Activated T-helper 2 cell treated with anti-CD3 and anti-CD28 coated beads, Interferon-gamma antibody, Interleukin-2, Interleukin-4, amounts not matched to agents 10 μg/mL and 5 μg/mL and 100 μg/mL, durations not matched to agents 14 hours and 24 hours and 36 hours (primary cell): ENCODE results near the gene RNU5D-1. TPM values are rescaled to one million over a fixed set of nuclear protein-coding genes. Genes with fewer than 3 reads are reported as not detected.
"Not testable (repeated sequence)": the region's sequence is repeated elsewhere in the genome, so short reads cannot be mapped to it uniquely, and the experiment has no call there.

Experiments used
- DNase-seq: peaks from one replicate; pipeline ENCODE4 v3.0.0; 2021; ENCODE audit warnings: low spot score
- H3K27ac Mint-ChIP-seq: one replicate; pipeline ENCODE4 v1.8.0; 2021; ENCODE audit warnings: mixed read lengths
- H3K27me3 Mint-ChIP-seq: one replicate; pipeline ENCODE4 v1.8.0; 2021; ENCODE audit warnings: low read depth, mixed read lengths
- H3K36me3 Mint-ChIP-seq: one replicate; pipeline ENCODE4 v1.8.0; 2021; ENCODE audit warnings: low read depth, mixed read lengths
- H3K4me1 Mint-ChIP-seq: one replicate; pipeline ENCODE4 v1.8.0; 2021; ENCODE audit warnings: low read depth, mixed read lengths
- H3K4me3 Mint-ChIP-seq: one replicate; pipeline ENCODE4 v1.8.0; 2021; ENCODE audit warnings: low read depth, mild to moderate bottlenecking, moderate library complexity, mixed read lengths
- H3K9me3 Mint-ChIP-seq: one replicate; pipeline ENCODE4 v1.8.0; 2021; ENCODE audit warnings: mixed read lengths
- intact Hi-C: fragments of 100-400 bp; cut with micrococcal nuclease; formaldehyde crosslinking; loops from one replicate; pipeline ENCODE4 v1.15.1; 2023
- total RNA-seq: library from RNA; stranded (reverse); gene quantifications from 2 replicates; pipeline ENCODE4 v1.2.3, GENCODE V29; 2022

Gene RNU5D-1
- total RNA-seq, 1 donor from 2014 or later: not detected

- no peak for DNase-seq
- Mint-ChIP-seq H3K27me3 (no peaks in the 10 kb centered on the region), H3K36me3 (peaks cover 86% of the 10 kb centered on the region), H3K27ac (peak overlapping the region; percentile 38), H3K9me3 (no peaks in the 10 kb centered on the region), H3K4me1 (peaks cover 2% of the 10 kb centered on the region), H3K4me3 (no peak overlapping the region)
- intact Hi-C loops: no loop called here
Measured at GRCh38 chr1:44757420-44757819, 26.4 kb upstream of the RNU5D-1 start.

GRCh38 chr1:44747878-44748277 is 16.9 kb upstream of the RNU5D-1 start:
- no peaks in the 10 kb centered on the region for H3K9me3 Mint-ChIP-seq
- peaks cover 64% of the 10 kb centered on the region for H3K36me3 Mint-ChIP-seq
- H3K27ac Mint-ChIP-seq: no peak overlapping the region
- no peak overlapping the region for H3K4me3 Mint-ChIP-seq
- intact Hi-C loops: no loop called here
- DNase-seq: no peak
- peaks cover 25% of the 10 kb centered on the region for H3K4me1 Mint-ChIP-seq
- H3K27me3 Mint-ChIP-seq: no peaks in the 10 kb centered on the region

GRCh38 chr1:44743211-44743610 is 12.2 kb upstream of the RNU5D-1 start:
- peak overlapping the region; percentile 88 for H3K27ac Mint-ChIP-seq
- peaks cover 39% of the 10 kb centered on the region for H3K4me1 Mint-ChIP-seq

GRCh38 chr1:44740179-44740617 is 9.2 kb upstream of the RNU5D-1 start:
- intact Hi-C loops: no loop called here
- no peaks in the 10 kb centered on the region for H3K9me3 Mint-ChIP-seq
- peak overlapping the region; percentile 90 for H3K4me3 Mint-ChIP-seq
- peaks cover 38% of the 10 kb centered on the region for H3K36me3 Mint-ChIP-seq
- no peaks in the 10 kb centered on the region for H3K27me3 Mint-ChIP-seq
- H3K4me1 Mint-ChIP-seq: peaks cover 30% of the 10 kb centered on the region
- no peak for DNase-seq
- H3K27ac Mint-ChIP-seq: peak overlapping the region; percentile 86

More at GRCh38 chr1:44743211-44743610, 12.2 kb upstream of the RNU5D-1 start:
- H3K9me3 Mint-ChIP-seq: no peaks in the 10 kb centered on the region
- peak overlapping the region; percentile 54 for H3K4me3 Mint-ChIP-seq
- H3K36me3 Mint-ChIP-seq: peaks cover 61% of the 10 kb centered on the region
- intact Hi-C loops: no loop called here
- no peak for DNase-seq
- no peaks in the 10 kb centered on the region for H3K27me3 Mint-ChIP-seq

GRCh38 chr1:44739307-44740178 is 8.6 kb upstream of the RNU5D-1 start, which contains the start of gene KIF2C:
TSS of gene KIF2C (plus strand) at chr1:44739837. CDS start at chr1:44739933, 96 bp downstream.
- intact Hi-C loops: loop anchor here (1.0 to 2.0 kb wide), 3 partner anchors 8 to 70 kb away; partner anchors contain the start of genes RNU5D-1 and RPS8
- peak within 1 kb of the TSS; percentile 90 for H3K4me3 Mint-ChIP-seq
- H3K9me3 Mint-ChIP-seq: no peaks in the 10 kb centered on the region
- H3K36me3 Mint-ChIP-seq: peaks cover 35% of the 10 kb centered on the region
- H3K27ac Mint-ChIP-seq: peak within 1 kb of the TSS; percentile 86
- peak; percentile 96 for DNase-seq
- H3K4me1 Mint-ChIP-seq: peaks cover 28% of the 10 kb centered on the region
- H3K27me3 Mint-ChIP-seq: no peaks in the 10 kb centered on the region

- Mint-ChIP-seq H3K27ac (peak overlapping the region; percentile 86), H3K36me3 (peaks cover 28% of the 10 kb centered on the region), H3K4me3 (peak overlapping the region; percentile 90), H3K4me1 (peaks cover 23% of the 10 kb centered on the region)
- H3K9me3 Mint-ChIP-seq, H3K27me3 Mint-ChIP-seq, DNase-seq: not testable (repeated sequence)
- intact Hi-C loops: loop anchor here (1.0 to 2.0 kb wide), 3 partner anchors 8 to 70 kb away; partner anchors contain the start of genes RNU5D-1 and RPS8
Measured at GRCh38 chr1:44738953-44739306, 8.0 kb upstream of the RNU5D-1 start.

- no peak for DNase-seq
- no peaks in the 10 kb centered on the region for H3K9me3 Mint-ChIP-seq
- peaks cover 18% of the 10 kb centered on the region for H3K4me1 Mint-ChIP-seq
- no peak overlapping the region for H3K4me3 Mint-ChIP-seq
- no peaks in the 10 kb centered on the region for H3K27me3 Mint-ChIP-seq
- peaks cover 9% of the 10 kb centered on the region for H3K36me3 Mint-ChIP-seq
- H3K27ac Mint-ChIP-seq: no peak overlapping the region
- intact Hi-C loops: no loop called here
Measured at GRCh38 chr1:44735992-44736391, 5.0 kb upstream of the RNU5D-1 start.

- H3K36me3 Mint-ChIP-seq: no peaks in the 10 kb centered on the region
- no peaks in the 10 kb centered on the region for H3K27me3 Mint-ChIP-seq
- H3K4me3 Mint-ChIP-seq: no peak overlapping the region
- no peak for DNase-seq
- peaks cover 18% of the 10 kb centered on the region for H3K4me1 Mint-ChIP-seq
- no peaks in the 10 kb centered on the region for H3K9me3 Mint-ChIP-seq
- no peak overlapping the region for H3K27ac Mint-ChIP-seq
- intact Hi-C loops: no loop called here
Measured at GRCh38 chr1:44733784-44734183, 2.8 kb upstream of the RNU5D-1 start.

- peaks cover 19% of the 10 kb centered on the region for H3K4me1 Mint-ChIP-seq
- H3K36me3 Mint-ChIP-seq: no peaks in the 10 kb centered on the region
- intact Hi-C loops: no loop called here
- H3K27me3 Mint-ChIP-seq: no peaks in the 10 kb centered on the region
- DNase-seq: no peak
- no peak overlapping the region for H3K4me3 Mint-ChIP-seq
- no peaks in the 10 kb centered on the region for H3K9me3 Mint-ChIP-seq
- no peak overlapping the region for H3K27ac Mint-ChIP-seq
Measured at GRCh38 chr1:44733365-44733764, 2.4 kb upstream of the RNU5D-1 start.

GRCh38 chr1:44724955-44725698 is 5.8 kb downstream of the RNU5D-1 start:
- intact Hi-C loops: no loop called here
- Mint-ChIP-seq H3K4me1 (peaks cover 58% of the 10 kb centered on the region), H3K36me3 (peaks cover 18% of the 10 kb centered on the region), H3K27ac (peak overlapping the region; percentile 92), H3K9me3 (no peaks in the 10 kb centered on the region), H3K4me3 (peak overlapping the region; percentile 86), H3K27me3 (no peaks in the 10 kb centered on the region)
- no peak for DNase-seq

- peak overlapping the region; percentile 86 for H3K4me3 Mint-ChIP-seq
- DNase-seq: no peak
- peaks cover 18% of the 10 kb centered on the region for H3K36me3 Mint-ChIP-seq
- H3K27me3 Mint-ChIP-seq: no peaks in the 10 kb centered on the region
- intact Hi-C loops: no loop called here
- H3K4me1 Mint-ChIP-seq: peaks cover 61% of the 10 kb centered on the region
- no peaks in the 10 kb centered on the region for H3K9me3 Mint-ChIP-seq
- H3K27ac Mint-ChIP-seq: no peak overlapping the region
Measured at GRCh38 chr1:44724296-44724954, 6.5 kb downstream of the RNU5D-1 start.

- Mint-ChIP-seq H3K4me3 (peak overlapping the region; percentile 86), H3K27me3 (no peaks in the 10 kb centered on the region), H3K36me3 (peaks cover 18% of the 10 kb centered on the region), H3K9me3 (no peaks in the 10 kb centered on the region), H3K27ac (peak overlapping the region; percentile 99), H3K4me1 (peaks cover 64% of the 10 kb centered on the region)
- intact Hi-C loops: no loop called here
- DNase-seq: no peak
Measured at GRCh38 chr1:44723496-44724295, 7.3 kb downstream of the RNU5D-1 start.
